ENCODE results near the gene SGPP1.
"Not testable (repeated sequence)": the region's sequence is repeated elsewhere in the genome, so short reads cannot be mapped to it uniquely, and the experiment has no call there.

SGPP1 gene

GRCh38 chr14:63662776-63663175 is 65.1 kb downstream of the SGPP1 start:
- no peak overlapping the region for H3K9ac ChIP-seq (ENCODE audit: low read length)
- H3K36me3 ChIP-seq (ENCODE audit: control insufficient read depth, insufficient read depth, low read length): no peaks in the 10 kb centered on the region
- no peak overlapping the region for H3K4me3 ChIP-seq (ENCODE audit: low read length)
- no peak overlapping the region for H3K27ac ChIP-seq (ENCODE audit: low read depth, low read length)
- H3K4me1 ChIP-seq (ENCODE audit: control insufficient read depth, insufficient read depth, low read length): no peaks in the 10 kb centered on the region
- no peaks in the 10 kb centered on the region for H3K27me3 ChIP-seq (ENCODE audit: control insufficient read depth, insufficient read depth, low read length)

- H3K9ac ChIP-seq (ENCODE audit: low read length); H3K27ac ChIP-seq (ENCODE audit: low read depth, low read length); H3K36me3 ChIP-seq (ENCODE audit: control insufficient read depth, insufficient read depth, low read length); H3K4me3 ChIP-seq (ENCODE audit: low read length); H3K27me3 ChIP-seq (ENCODE audit: control insufficient read depth, insufficient read depth, low read length); H3K4me1 ChIP-seq (ENCODE audit: control insufficient read depth, insufficient read depth, low read length): not testable (repeated sequence)
Measured at GRCh38 chr14:63661881-63662280, 66.0 kb downstream of the SGPP1 start.

- no peak overlapping the region for H3K9ac ChIP-seq (ENCODE audit: low read length)
- H3K4me1 ChIP-seq (ENCODE audit: control insufficient read depth, insufficient read depth, low read length): no peaks in the 10 kb centered on the region
- H3K27ac ChIP-seq (ENCODE audit: low read depth, low read length): no peak overlapping the region
- H3K27me3 ChIP-seq (ENCODE audit: control insufficient read depth, insufficient read depth, low read length): no peaks in the 10 kb centered on the region
- no peak overlapping the region for H3K4me3 ChIP-seq (ENCODE audit: low read length)
- H3K36me3 ChIP-seq (ENCODE audit: control insufficient read depth, insufficient read depth, low read length): no peaks in the 10 kb centered on the region
Measured at GRCh38 chr14:63659726-63660125, 68.1 kb downstream of the SGPP1 start.

- Histone ChIP-seq H3K27ac (ENCODE audit: low read depth, low read length) (no peak overlapping the region), H3K9ac (ENCODE audit: low read length) (no peak overlapping the region), H3K36me3 (ENCODE audit: control insufficient read depth, insufficient read depth, low read length) (no peaks in the 10 kb centered on the region), H3K4me3 (ENCODE audit: low read length) (no peak overlapping the region), H3K27me3 (ENCODE audit: control insufficient read depth, insufficient read depth, low read length) (no peaks in the 10 kb centered on the region), H3K4me1 (ENCODE audit: control insufficient read depth, insufficient read depth, low read length) (no peaks in the 10 kb centered on the region)
Measured at GRCh38 chr14:63656194-63656593, 71.7 kb downstream of the SGPP1 start.

GRCh38 chr14:63654936-63655335 is 72.9 kb downstream of the SGPP1 start:
- H3K27ac ChIP-seq (ENCODE audit: low read depth, low read length): no peak overlapping the region
- no peak overlapping the region for H3K4me3 ChIP-seq (ENCODE audit: low read length)
- H3K27me3 ChIP-seq (ENCODE audit: control insufficient read depth, insufficient read depth, low read length): no peaks in the 10 kb centered on the region
- no peaks in the 10 kb centered on the region for H3K36me3 ChIP-seq (ENCODE audit: control insufficient read depth, insufficient read depth, low read length)
- H3K4me1 ChIP-seq (ENCODE audit: control insufficient read depth, insufficient read depth, low read length): no peaks in the 10 kb centered on the region
- no peak overlapping the region for H3K9ac ChIP-seq (ENCODE audit: low read length)

GRCh38 chr14:63654346-63654745 is 73.5 kb downstream of the SGPP1 start:
- no peaks in the 10 kb centered on the region for H3K27me3 ChIP-seq (ENCODE audit: control insufficient read depth, insufficient read depth, low read length)
- no peak overlapping the region for H3K9ac ChIP-seq (ENCODE audit: low read length)
- no peaks in the 10 kb centered on the region for H3K4me1 ChIP-seq (ENCODE audit: control insufficient read depth, insufficient read depth, low read length)
- H3K27ac ChIP-seq (ENCODE audit: low read depth, low read length): no peak overlapping the region
- H3K4me3 ChIP-seq (ENCODE audit: low read length): no peak overlapping the region
- H3K36me3 ChIP-seq (ENCODE audit: control insufficient read depth, insufficient read depth, low read length): no peaks in the 10 kb centered on the region

- Histone ChIP-seq H3K36me3 (ENCODE audit: control insufficient read depth, insufficient read depth, low read length) (no peaks in the 10 kb centered on the region), H3K9ac (ENCODE audit: low read length) (no peak overlapping the region), H3K27me3 (ENCODE audit: control insufficient read depth, insufficient read depth, low read length) (no peaks in the 10 kb centered on the region), H3K27ac (ENCODE audit: low read depth, low read length) (no peak overlapping the region), H3K4me3 (ENCODE audit: low read length) (no peak overlapping the region), H3K4me1 (ENCODE audit: control insufficient read depth, insufficient read depth, low read length) (no peaks in the 10 kb centered on the region)
Measured at GRCh38 chr14:63652406-63652805, 75.5 kb downstream of the SGPP1 start.

- H3K27me3 ChIP-seq (ENCODE audit: control insufficient read depth, insufficient read depth, low read length): no peaks in the 10 kb centered on the region
- no peak overlapping the region for H3K9ac ChIP-seq (ENCODE audit: low read length)
- no peak overlapping the region for H3K4me3 ChIP-seq (ENCODE audit: low read length)
- H3K4me1 ChIP-seq (ENCODE audit: control insufficient read depth, insufficient read depth, low read length): no peaks in the 10 kb centered on the region
- H3K36me3 ChIP-seq (ENCODE audit: control insufficient read depth, insufficient read depth, low read length): no peaks in the 10 kb centered on the region
- no peak overlapping the region for H3K27ac ChIP-seq (ENCODE audit: low read depth, low read length)
Measured at GRCh38 chr14:63650256-63650952, 77.5 kb downstream of the SGPP1 start.

GRCh38 chr14:63647696-63648410 is 80.0 kb downstream of the SGPP1 start:
- Histone ChIP-seq H3K4me1 (ENCODE audit: control insufficient read depth, insufficient read depth, low read length) (no peaks in the 10 kb centered on the region), H3K27me3 (ENCODE audit: control insufficient read depth, insufficient read depth, low read length) (no peaks in the 10 kb centered on the region), H3K4me3 (ENCODE audit: low read length) (no peak overlapping the region), H3K27ac (ENCODE audit: low read depth, low read length) (no peak overlapping the region), H3K9ac (ENCODE audit: low read length) (no peak overlapping the region), H3K36me3 (ENCODE audit: control insufficient read depth, insufficient read depth, low read length) (no peaks in the 10 kb centered on the region)

GRCh38 chr14:63644741-63645140 is 83.1 kb downstream of the SGPP1 start:
- no peaks in the 10 kb centered on the region for H3K36me3 ChIP-seq (ENCODE audit: control insufficient read depth, insufficient read depth, low read length)
- no peak overlapping the region for H3K4me3 ChIP-seq (ENCODE audit: low read length)
- no peak overlapping the region for H3K9ac ChIP-seq (ENCODE audit: low read length)
- H3K4me1 ChIP-seq (ENCODE audit: control insufficient read depth, insufficient read depth, low read length): peaks cover 3% of the 10 kb centered on the region
- no peaks in the 10 kb centered on the region for H3K27me3 ChIP-seq (ENCODE audit: control insufficient read depth, insufficient read depth, low read length)
- H3K27ac ChIP-seq (ENCODE audit: low read depth, low read length): no peak overlapping the region

GRCh38 chr14:63642656-63643382 is 85.0 kb downstream of the SGPP1 start:
- Histone ChIP-seq H3K4me3 (ENCODE audit: low read length) (peak overlapping the region; percentile 90), H3K27me3 (ENCODE audit: control insufficient read depth, insufficient read depth, low read length) (no peaks in the 10 kb centered on the region), H3K4me1 (ENCODE audit: control insufficient read depth, insufficient read depth, low read length) (peaks cover 3% of the 10 kb centered on the region), H3K27ac (ENCODE audit: low read depth, low read length) (peak overlapping the region; percentile 97), H3K9ac (ENCODE audit: low read length) (no peak overlapping the region), H3K36me3 (ENCODE audit: control insufficient read depth, insufficient read depth, low read length) (no peaks in the 10 kb centered on the region)

GRCh38 chr14:63642229-63642611 is 85.6 kb downstream of the SGPP1 start:
- no peaks in the 10 kb centered on the region for H3K27me3 ChIP-seq (ENCODE audit: control insufficient read depth, insufficient read depth, low read length)
- H3K27ac ChIP-seq (ENCODE audit: low read depth, low read length): peak overlapping the region; percentile 97
- H3K4me3 ChIP-seq (ENCODE audit: low read length): peak overlapping the region; percentile 90
- H3K9ac ChIP-seq (ENCODE audit: low read length): no peak overlapping the region
- H3K36me3 ChIP-seq (ENCODE audit: control insufficient read depth, insufficient read depth, low read length): no peaks in the 10 kb centered on the region
- peaks cover 3% of the 10 kb centered on the region for H3K4me1 ChIP-seq (ENCODE audit: control insufficient read depth, insufficient read depth, low read length)
